ENCODE measurements around the gene ASXL1. TPM values are rescaled to one million over a fixed set of nuclear protein-coding genes. Genes with fewer than 3 reads are reported as not detected.

ASXL1 gene
- total RNA-seq, 1 donor from 2014 or later, result 30.7 TPM

- no peak for DNase-seq (ENCODE audit: low read depth, low spot score)
These were observed 81.2 kb downstream of the ASXL1 start for GRCh38 chr20:32439132-32439829.

GRCh38 chr20:32440069-32440757, 82.1 kb downstream of the ASXL1 start:
- no peak for DNase-seq (ENCODE audit: low read depth, low spot score)

GRCh38 chr20:32440758-32441078, 82.6 kb downstream of the ASXL1 start:
- no peak for DNase-seq (ENCODE audit: low read depth, low spot score)

GRCh38 chr20:32441638-32442037, 83.5 kb downstream of the ASXL1 start:
- no peak for DNase-seq (ENCODE audit: low read depth, low spot score)

GRCh38 chr20:32442630-32443373, 84.7 kb downstream of the ASXL1 start:
- no peak for DNase-seq (ENCODE audit: low read depth, low spot score)

- no peak for DNase-seq (ENCODE audit: low read depth, low spot score)
These were observed 85.3 kb downstream of the ASXL1 start for GRCh38 chr20:32443386-32443974.

GRCh38 chr20:32444474-32445220, 86.5 kb downstream of the ASXL1 start:
- DNase-seq (ENCODE audit: low read depth, low spot score), result no peak

- no peak for DNase-seq (ENCODE audit: low read depth, low spot score)
These were observed 87.6 kb downstream of the ASXL1 start for GRCh38 chr20:32445539-32446273.

- DNase-seq (ENCODE audit: low read depth, low spot score), result no peak
These were observed 88.4 kb downstream of the ASXL1 start for GRCh38 chr20:32446301-32447100.

GRCh38 chr20:32447136-32448027, 89.3 kb downstream of the ASXL1 start:
- DNase-seq (ENCODE audit: low read depth, low spot score), result no peak

GRCh38 chr20:32448306-32449056, 90.3 kb downstream of the ASXL1 start:
- no peak for DNase-seq (ENCODE audit: low read depth, low spot score)

- DNase-seq (ENCODE audit: low read depth, low spot score), result no peak
These were observed 91.1 kb downstream of the ASXL1 start for GRCh38 chr20:32449057-32449889.

- DNase-seq (ENCODE audit: low read depth, low spot score), result no peak
These were observed 91.8 kb downstream of the ASXL1 start for GRCh38 chr20:32449890-32450401.

- no peak for DNase-seq (ENCODE audit: low read depth, low spot score)
These were observed 92.4 kb downstream of the ASXL1 start for GRCh38 chr20:32450484-32451061.

- no peak for DNase-seq (ENCODE audit: low read depth, low spot score)
These were observed 93.2 kb downstream of the ASXL1 start for GRCh38 chr20:32451340-32451681.

- no peak for DNase-seq (ENCODE audit: low read depth, low spot score)
These were observed 93.7 kb downstream of the ASXL1 start for GRCh38 chr20:32451682-32452461.

Data from pulmonary artery endothelial cell (primary cell).